Astrocyte of the cerebellum (primary cell): ENCODE results near the gene DIDO1.

Experiments used
- DNase-seq: peaks from one replicate; pipeline ENCODE4 v3.0.0-alpha.2; 2011; ENCODE audit warnings: low read depth
- H3K4me3 ChIP-seq: 2 replicates; pipeline ENCODE4 v1.5.1; 2011; ENCODE audit warnings: mild to moderate bottlenecking, low read depth, low read length, moderate library complexity
- CTCF ChIP-seq: IDR thresholded peaks from 2 replicates; pipeline ENCODE4 v1.5.1; 2012; ENCODE audit warnings: low read length, low read depth, moderate library complexity, mild to moderate bottlenecking; ENCODE audit errors: missing control alignments
- in situ Hi-C: cut with HindIII; loops from 2 replicates; pipeline ENCODE4 v1.10.0; 2017; ENCODE audit warnings: low sequenced_read_pairs

The DIDO1 gene

GRCh38 chr20:62879275-62880146 lies 46.8 kb downstream of the DIDO1 start:
- DNase-seq = no peak
- H3K4me3 ChIP-seq = no peak overlapping the region
- in situ Hi-C loops = no loop called here
- no peak for TF ChIP-seq CTCF

- in situ Hi-C loops = no loop called here
- no peak for TF ChIP-seq CTCF
- no peak overlapping the region for H3K4me3 ChIP-seq
- DNase-seq = no peak
Observed at GRCh38 chr20:62878244-62879038, 47.9 kb downstream of the DIDO1 start.

GRCh38 chr20:62876902-62877816 lies 49.1 kb downstream of the DIDO1 start:
- no peak for DNase-seq
- in situ Hi-C loops = no loop called here
- no peak for TF ChIP-seq CTCF
- no peak overlapping the region for H3K4me3 ChIP-seq

GRCh38 chr20:62876501-62876901 lies 49.8 kb downstream of the DIDO1 start:
- no peak for TF ChIP-seq CTCF
- in situ Hi-C loops = no loop called here
- H3K4me3 ChIP-seq = no peak overlapping the region
- no peak for DNase-seq

GRCh38 chr20:62875419-62876361 lies 50.6 kb downstream of the DIDO1 start:
- no peak overlapping the region for H3K4me3 ChIP-seq
- peak; percentile 48 for DNase-seq
- in situ Hi-C loops = no loop called here
- peak; percentile 42 for TF ChIP-seq CTCF
